ENCODE data around the gene CCDC51. TPM values are rescaled to one million over a fixed set of nuclear protein-coding genes. Genes with fewer than 3 reads are reported as not detected.

The CCDC51 gene
- total and polyA plus RNA-seq, 2 donors (not counting 1 experiment from before 2014, with no cell fraction given) = 5.0 to 5.9 TPM

GRCh38 chr3:48394391-48394790, 45.5 kb downstream of the CCDC51 start:
- Mint-ChIP-seq H3K9me3 (ENCODE audit: insufficient read depth) (no peaks in the 10 kb centered on the region), H3K27me3 (peaks cover 45% of the 10 kb centered on the region), H3K4me1 (no peaks in the 10 kb centered on the region), H3K4me3 (no peak overlapping the region), H3K27ac (no peak overlapping the region)
- intact Hi-C loops (cut with micrococcal nuclease) = no loop called here
- H3K4me3 ChIP-seq (ENCODE audit: control extremely low read depth in 1 of 5, extremely low read depth in 1 of 5, insufficient read depth in 1 of 5, low read depth in 2 of 5, low read length in 4 of 5) = no peak overlapping the region
- DNase-seq (no peak), ATAC-seq (ENCODE audit: low read depth) (no peak)
- 100% methylated on average over 1 of the region's 2 CpGs for WGBS (ENCODE audit: insufficient coverage)
- H3K4me2 ChIP-seq (replicated peaks; ENCODE audit: low read depth, low read length, poor library complexity, severe bottlenecking) = no peak overlapping the region
- no peak overlapping the region for H3K27ac ChIP-seq (ENCODE audit: low read length in 2 of 2)
- H3K27me3 ChIP-seq (replicated peaks in 1 of 4; ENCODE audit: control extremely low read depth in 1 of 4, control insufficient read depth in 3 of 4, insufficient read depth in 4 of 4, low read length in 3 of 4) = peaks cover 0 to 6% (median 2%) of the 10 kb centered on the region in 4 experiments
- H3K36me3 ChIP-seq (replicated peaks in 1 of 2; ENCODE audit: control extremely low read depth in 1 of 2, control insufficient read depth in 1 of 2, extremely low read depth in 1 of 2, insufficient read depth in 2 of 2, low read length in 1 of 2) = no peaks in the 10 kb centered on the region
- ChIA-PET CTCF (interaction anchor here (0.6 to 2.8 kb wide), 2 partner anchors 42 to 165 kb away, joined by 3 to 9 read pairs; no protein-coding TSS in a partner anchor), POLR2A (no interaction called here)
- no peaks in the 10 kb centered on the region for H3K79me2 ChIP-seq (ENCODE audit: control insufficient read depth, insufficient read depth, low read length)
- no peaks in the 10 kb centered on the region for H3K9me3 ChIP-seq (ENCODE audit: control extremely low read depth in 1 of 3, control insufficient read depth in 2 of 3, insufficient read depth in 1 of 3, low read length in 2 of 3)
- no peak for TF ChIP-seq CTCF (IDR thresholded peaks at IDR 0.05)
- no peak for TF ChIP-seq EZH2 (IDR thresholded peaks at IDR 0.05; ENCODE audit: borderline replicate concordance, insufficient read depth, low read depth, low read length, poor library complexity, severe bottlenecking)
- no peaks in the 10 kb centered on the region for H4K20me1 ChIP-seq (ENCODE audit: control insufficient read depth, insufficient read depth, low read length, poor library complexity, severe bottlenecking)
- no peak overlapping the region for H3K9ac ChIP-seq (ENCODE audit: low read length)
- no peaks in the 10 kb centered on the region for H3K4me1 ChIP-seq (ENCODE audit: control insufficient read depth in 2 of 2, insufficient read depth in 2 of 2, low read length in 2 of 2)
- H2AFZ ChIP-seq (ENCODE audit: insufficient read depth, low read depth, low read length, poor library complexity, severe bottlenecking) = no peak overlapping the region

- no CpG with 5 or more reads among the region's 2 CpGs for WGBS (ENCODE audit: insufficient coverage)
- peaks cover 38% of the 10 kb centered on the region for H3K27me3 Mint-ChIP-seq
Observed at GRCh38 chr3:48388966-48389365, 51.0 kb downstream of the CCDC51 start.

More at GRCh38 chr3:48388966-48389365, 51.0 kb downstream of the CCDC51 start:
- Mint-ChIP-seq H3K9me3 (ENCODE audit: insufficient read depth) (no peaks in the 10 kb centered on the region), H3K27ac (no peak overlapping the region), H3K4me3 (no peak overlapping the region), H3K4me1 (no peaks in the 10 kb centered on the region)
- no peak for ATAC-seq (ENCODE audit: low read depth)
- no peaks in the 10 kb centered on the region for H3K79me2 ChIP-seq (ENCODE audit: control insufficient read depth, insufficient read depth, low read length)
- no peak overlapping the region for H3K4me2 ChIP-seq (replicated peaks; ENCODE audit: low read depth, low read length, poor library complexity, severe bottlenecking)
- no peak overlapping the region for H3K27ac ChIP-seq (ENCODE audit: low read length in 2 of 2)
- CTCF ChIA-PET = interaction anchor here (1.5 to 4.1 kb wide), 2 partner anchors 12 to 118 kb away, joined by 3 to 14 read pairs; no protein-coding TSS in a partner anchor
- POLR2A ChIA-PET = no interaction called here
- H3K9ac ChIP-seq (ENCODE audit: low read length) = no peak overlapping the region
- H2AFZ ChIP-seq (ENCODE audit: insufficient read depth, low read depth, low read length, poor library complexity, severe bottlenecking) = no peak overlapping the region
- H4K20me1 ChIP-seq (ENCODE audit: control insufficient read depth, insufficient read depth, low read length, poor library complexity, severe bottlenecking) = no peaks in the 10 kb centered on the region
- peaks cover 0 to 2% (median 0%) of the 10 kb centered on the region in 4 experiments for H3K27me3 ChIP-seq (replicated peaks in 1 of 4; ENCODE audit: control extremely low read depth in 1 of 4, control insufficient read depth in 3 of 4, insufficient read depth in 4 of 4, low read length in 3 of 4)
- DNase-seq = no peak
- intact Hi-C loops (cut with micrococcal nuclease) = no loop called here
- H3K36me3 ChIP-seq (replicated peaks in 1 of 2; ENCODE audit: control extremely low read depth in 1 of 2, control insufficient read depth in 1 of 2, extremely low read depth in 1 of 2, insufficient read depth in 2 of 2, low read length in 1 of 2) = no peaks in the 10 kb centered on the region
- no peaks in the 10 kb centered on the region for H3K4me1 ChIP-seq (ENCODE audit: control insufficient read depth in 2 of 2, insufficient read depth in 2 of 2, low read length in 2 of 2)
- no peak for TF ChIP-seq CTCF (IDR thresholded peaks at IDR 0.05)
- no peak for TF ChIP-seq EZH2 (IDR thresholded peaks at IDR 0.05; ENCODE audit: borderline replicate concordance, insufficient read depth, low read depth, low read length, poor library complexity, severe bottlenecking)
- peaks cover 0 to 1% (median 0%) of the 10 kb centered on the region in 3 donors for H3K9me3 ChIP-seq (ENCODE audit: control extremely low read depth in 1 of 3, control insufficient read depth in 2 of 3, insufficient read depth in 1 of 3, low read length in 2 of 3)
- no peak overlapping the region for H3K4me3 ChIP-seq (ENCODE audit: control extremely low read depth in 1 of 5, extremely low read depth in 1 of 5, insufficient read depth in 1 of 5, low read depth in 2 of 5, low read length in 4 of 5)

Data from B cell (primary cell).